Fibroblast of villous mesenchyme (primary cell): ENCODE results near the gene NCOA3. TPM values are rescaled to one million over a fixed set of nuclear protein-coding genes. Genes with fewer than 3 reads are reported as not detected.

Source experiments
- DNase-seq: peaks from one replicate; pipeline ENCODE4 v3.0.0-alpha.2; 2010; ENCODE audit warnings: low read depth
- H3K4me3 ChIP-seq: 2 replicates; pipeline ENCODE4 v1.5.1; 2011; ENCODE audit warnings: low read depth, mild to moderate bottlenecking, low read length
- CTCF ChIP-seq: IDR thresholded peaks from 2 replicates; pipeline ENCODE4 v1.5.1; 2012; ENCODE audit warnings: low read depth, mild to moderate bottlenecking, low read length; ENCODE audit not compliant: insufficient read depth
- total RNA-seq: library from RNA; depleted of rRNA; stranded (reverse); fragments of >200 nt; gene quantifications from 2 replicates; pipeline ENCODE4 v1.2.3, GENCODE V29; 2012

NCOA3 gene
- total RNA-seq, 1 donor: 63.0 TPM

- TF ChIP-seq CTCF: no peak
- no peak overlapping the region for H3K4me3 ChIP-seq
- no peak for DNase-seq
Observed at GRCh38 chr20:47669152-47669425, 167.4 kb downstream of the NCOA3 start.

GRCh38 chr20:47669489-47669888, 167.8 kb downstream of the NCOA3 start:
- no peak for TF ChIP-seq CTCF
- no peak overlapping the region for H3K4me3 ChIP-seq
- DNase-seq: no peak

GRCh38 chr20:47669927-47670890, 168.5 kb downstream of the NCOA3 start:
- DNase-seq: no peak
- H3K4me3 ChIP-seq: no peak overlapping the region
- no peak for TF ChIP-seq CTCF

GRCh38 chr20:47670913-47671312, 169.2 kb downstream of the NCOA3 start:
- no peak for TF ChIP-seq CTCF
- no peak for DNase-seq
- no peak overlapping the region for H3K4me3 ChIP-seq

GRCh38 chr20:47672166-47672565, 170.5 kb downstream of the NCOA3 start:
- no peak for DNase-seq
- H3K4me3 ChIP-seq: no peak overlapping the region
- TF ChIP-seq CTCF: no peak

GRCh38 chr20:47672886-47673670, 171.4 kb downstream of the NCOA3 start:
- no peak for DNase-seq
- no peak for TF ChIP-seq CTCF
- no peak overlapping the region for H3K4me3 ChIP-seq

GRCh38 chr20:47673671-47673955, 171.9 kb downstream of the NCOA3 start:
- no peak for DNase-seq
- TF ChIP-seq CTCF: no peak
- H3K4me3 ChIP-seq: no peak overlapping the region
